ENCODE data around the gene PCK1. TPM values are rescaled to one million over a fixed set of nuclear protein-coding genes. Genes with fewer than 3 reads are reported as not detected.

PCK1 gene
- total and polyA plus RNA-seq, 2 of the 13 experiments (the other 11 are each of a cell fraction or from before 2014, with no cell fraction given) = 6.5 to 12.6 TPM

GRCh38 chr20:57601737-57602136 lies 40.8 kb downstream of the PCK1 start:
- Histone ChIP-seq H3K4me1 (ENCODE audit: insufficient read depth, low read length) (no peaks in the 10 kb centered on the region), H3K4me2 (ENCODE audit: low read depth, low read length) (no peak overlapping the region), H3K79me2 (ENCODE audit: insufficient read depth, low read length) (no peaks in the 10 kb centered on the region), H3K9me3 (ENCODE audit: low read length) (no peaks in the 10 kb centered on the region), H3K4me3 (replicated peaks in 1 of 3; ENCODE audit: insufficient read depth in 1 of 3, low read depth in 2 of 3, low read length in 3 of 3) (no peak overlapping the region), H3K9ac (ENCODE audit: insufficient read depth, low read depth, low read length) (no peak overlapping the region), H3K36me3 (replicated peaks in 1 of 2; ENCODE audit: control insufficient read depth in 1 of 2, insufficient read depth in 2 of 2, low read length in 2 of 2) (no peaks in the 10 kb centered on the region), H3K27ac (ENCODE audit: extremely low read length, insufficient read depth, low read length) (no peak overlapping the region), H3K27me3 (ENCODE audit: control insufficient read depth in 1 of 2, insufficient read depth in 2 of 2, low read length in 2 of 2) (peaks cover 2 to 57% of the 10 kb centered on the region in 2 experiments; a peak in 3 of 5 replicates), H4K20me1 (ENCODE audit: insufficient read depth, low read length) (no peaks in the 10 kb centered on the region), H2AFZ (ENCODE audit: low read length) (no peak overlapping the region)
- in situ Hi-C loops (cut with HindIII; ENCODE audit: extremely low pct_ligation_motif_present, low pct_unique_long_range_greater_than_20kb) (no loop called here), intact Hi-C loops (cut with micrococcal nuclease; ENCODE audit: unreplicated experiment) (no loop called here)
- ATAC-seq (no peak), DNase-seq (ENCODE audit: low spot score) (no peak), FAIRE-seq (no peak)
- BruUV-seq (replicated peaks) = no TSS peak
- WGBS (ENCODE audit: low lambda C conversion rate) = 4% methylated on average over 5 of the region's 5 CpGs
- POLR2A ChIA-PET = no interaction called here
- CTCF ChIA-PET (ENCODE audit: low intra/inter-chr PET ratio, low total read pairs) = no interaction called here
- no peak for TF ChIP-seq SRSF4 (IDR thresholded peaks at IDR 0.05; ENCODE audit: low read depth, low read length, poor library complexity, severe bottlenecking)
- TF ChIP-seq ZNF329 (CRISPR knock-in tag; IDR thresholded peaks at IDR 0.05; ENCODE audit: low read depth) = peak; percentile 96

DNA sequence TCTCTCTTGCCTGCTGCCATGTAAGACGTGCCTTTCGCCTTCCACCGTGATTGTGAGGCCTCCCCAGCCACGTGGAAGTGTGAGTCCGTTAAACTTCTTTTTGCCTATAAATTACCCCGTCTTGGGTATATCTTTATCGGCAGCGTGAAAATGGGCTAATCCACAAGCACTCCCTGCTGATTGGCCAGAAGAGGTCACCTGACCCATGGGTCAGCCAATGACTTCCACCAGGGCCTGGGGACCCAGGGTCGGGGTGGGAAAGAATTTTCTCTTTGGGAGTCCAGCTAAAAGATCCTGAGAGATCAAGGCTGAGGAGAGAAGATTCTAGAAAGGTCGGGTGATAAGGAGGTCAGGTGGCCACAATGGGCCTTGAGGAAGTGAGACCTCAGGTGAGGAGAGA lies 42.2 kb downstream of the PCK1 start:
- 46% methylated on average over 10 of the region's 10 CpGs for WGBS (ENCODE audit: low lambda C conversion rate)
- ATAC-seq = no peak
- no peak for DNase-seq (ENCODE audit: low spot score)
- Histone ChIP-seq H3K27me3 (ENCODE audit: control insufficient read depth in 1 of 2, insufficient read depth in 2 of 2, low read length in 2 of 2) (peaks cover 2 to 52% of the 10 kb centered on the region in 2 experiments; a peak in 3 of 5 replicates), H2AFZ (ENCODE audit: low read length) (no peak overlapping the region), H3K9me3 (ENCODE audit: low read length) (no peaks in the 10 kb centered on the region), H3K4me3 (replicated peaks in 1 of 3; ENCODE audit: insufficient read depth in 1 of 3, low read depth in 2 of 3, low read length in 3 of 3) (no peak overlapping the region), H3K9ac (ENCODE audit: insufficient read depth, low read depth, low read length) (no peak overlapping the region), H3K36me3 (replicated peaks in 1 of 2; ENCODE audit: control insufficient read depth in 1 of 2, insufficient read depth in 2 of 2, low read length in 2 of 2) (no peaks in the 10 kb centered on the region), H3K79me2 (ENCODE audit: insufficient read depth, low read length) (no peaks in the 10 kb centered on the region), H3K4me2 (ENCODE audit: low read depth, low read length) (no peak overlapping the region), H3K27ac (ENCODE audit: extremely low read length, insufficient read depth, low read length) (no peak overlapping the region), H4K20me1 (ENCODE audit: insufficient read depth, low read length) (no peaks in the 10 kb centered on the region), H3K4me1 (ENCODE audit: insufficient read depth, low read length) (no peaks in the 10 kb centered on the region)
- TF ChIP-seq NFYB (CRISPR knock-in tag; IDR thresholded peaks at IDR 0.05) (peak; percentile 56), TCF7L2 (IDR thresholded peaks at IDR 0.05; ENCODE audit: low read depth, low read length) (no peak)
- FAIRE-seq = no peak
- in situ Hi-C loops (cut with HindIII; ENCODE audit: extremely low pct_ligation_motif_present, low pct_unique_long_range_greater_than_20kb) = no loop called here
- BruUV-seq (replicated peaks) = no TSS peak
- ChIA-PET POLR2A (no interaction called here), CTCF (ENCODE audit: low intra/inter-chr PET ratio, low total read pairs) (no interaction called here)
- intact Hi-C loops (cut with micrococcal nuclease; ENCODE audit: unreplicated experiment) = no loop called here
